Ascending aorta (tissue), 2 donors: ENCODE data around the gene MFSD2A. TPM values are rescaled to one million over a fixed set of nuclear protein-coding genes. Genes with fewer than 3 reads are reported as not detected.

Experiments
- DNase-seq, 2 donors: peaks; one replicate each; pipeline ENCODE4 v3.0.0-alpha.2; 2019; ENCODE audit warnings: low spot score in 2 of 2
- H3K27ac ChIP-seq, 2 donors: fragments of 200-600 bp; sonication (generic); one replicate each; pipeline ENCODE4 v1.5.1; 2016 to 2017; ENCODE audit warnings: mild to moderate bottlenecking in 1 of 2
- H3K27me3 ChIP-seq: fragments of 200-600 bp; sonication (generic); one replicate; pipeline ENCODE4 v1.5.1; 2017
- H3K36me3 ChIP-seq, 2 donors: fragments of 200-600 bp; sonication (generic); one replicate each; pipeline ENCODE4 v1.5.1; 2016
- H3K4me1 ChIP-seq, 2 donors: fragments of 200-600 bp; sonication (generic); one replicate each; pipeline ENCODE4 v1.5.1; 2016 to 2017; ENCODE audit warnings: mild to moderate bottlenecking in 1 of 2
- H3K4me3 ChIP-seq, 2 donors: fragments of 200-600 bp; sonication (generic); one replicate each; pipeline ENCODE4 v1.5.1; 2016 to 2017; ENCODE audit warnings: mild to moderate bottlenecking in 1 of 2
- H3K9me3 ChIP-seq, 2 donors: fragments of 200-600 bp; sonication (generic); one replicate each; pipeline ENCODE4 v1.5.1; 2016
- CTCF ChIP-seq, 3 experiments: fragments of 200-600 bp in 2 of 3; fragments of 450-650 bp in 1 of 3; sonication (generic) in 2 of 3; IDR thresholded peaks; one replicate each; pipeline ENCODE4 v1.5.1; 2016 to 2019; ENCODE audit warnings: antibody characterized with exemption in 3 of 3, mild to moderate bottlenecking in 1 of 3, moderate library complexity in 1 of 3
- intact Hi-C: fragments of 100-400 bp; cut with DNase I; formaldehyde crosslinking; loops from one replicate; pipeline ENCODE4 v1.15.1; 2023
- total RNA-seq: library from RNA; depleted of rRNA; stranded (reverse); fragments of >200 nt; gene quantifications from one replicate; pipeline ENCODE4 v1.1.0, GENCODE V29; 2016

Gene MFSD2A
- total RNA-seq, 1 donor from 2014 or later, result 0.32 TPM

GRCh38 chr1:39973503-39974135 lies 18.7 kb downstream of the MFSD2A start:
- peak; percentile 89 to 95 (median 90) for TF ChIP-seq CTCF (IDR thresholded peaks at IDR 0.05)
- Histone ChIP-seq H3K4me1 (no peaks in the 10 kb centered on the region), H3K27ac (no peak overlapping the region), H3K9me3 (no peaks in the 10 kb centered on the region), H3K4me3 (no peak overlapping the region), H3K27me3 (no peaks in the 10 kb centered on the region), H3K36me3 (no peaks in the 10 kb centered on the region)
- peak in 1 of 2 donors; percentile 83 for DNase-seq
- intact Hi-C loops, result loop anchor here (1.0 to 5.0 kb wide), 2 partner anchors 46 to 157 kb away; no protein-coding TSS in a partner anchor

- no peak for TF ChIP-seq CTCF (IDR thresholded peaks at IDR 0.05)
- Histone ChIP-seq H3K4me3 (no peak overlapping the region), H3K27me3 (no peaks in the 10 kb centered on the region), H3K27ac (no peak overlapping the region), H3K9me3 (no peaks in the 10 kb centered on the region), H3K4me1 (no peaks in the 10 kb centered on the region), H3K36me3 (no peaks in the 10 kb centered on the region)
- intact Hi-C loops, result no loop called here
- DNase-seq, result no peak
These were observed 21.8 kb downstream of the MFSD2A start for GRCh38 chr1:39976732-39977131.

GRCh38 chr1:39977202-39977601 lies 22.3 kb downstream of the MFSD2A start:
- no peak overlapping the region for H3K27ac ChIP-seq
- H3K4me3 ChIP-seq, result no peak overlapping the region
- H3K4me1 ChIP-seq, result no peaks in the 10 kb centered on the region
- H3K9me3 ChIP-seq, result no peaks in the 10 kb centered on the region
- H3K27me3 ChIP-seq, result no peaks in the 10 kb centered on the region
- no peak for DNase-seq
- intact Hi-C loops, result no loop called here
- TF ChIP-seq CTCF (IDR thresholded peaks at IDR 0.05), result no peak
- no peaks in the 10 kb centered on the region for H3K36me3 ChIP-seq

GRCh38 chr1:39979654-39980053 lies 24.7 kb downstream of the MFSD2A start:
- Histone ChIP-seq H3K27me3 (no peaks in the 10 kb centered on the region), H3K27ac (no peak overlapping the region), H3K36me3 (no peaks in the 10 kb centered on the region), H3K4me3 (no peak overlapping the region), H3K9me3 (no peaks in the 10 kb centered on the region), H3K4me1 (no peaks in the 10 kb centered on the region)
- DNase-seq, result no peak
- TF ChIP-seq CTCF (IDR thresholded peaks at IDR 0.05), result no peak
- intact Hi-C loops, result no loop called here

- DNase-seq, result no peak
- no peak overlapping the region for H3K27ac ChIP-seq
- no peaks in the 10 kb centered on the region for H3K36me3 ChIP-seq
- intact Hi-C loops, result no loop called here
- no peaks in the 10 kb centered on the region for H3K9me3 ChIP-seq
- H3K4me3 ChIP-seq, result no peak overlapping the region
- H3K27me3 ChIP-seq, result no peaks in the 10 kb centered on the region
- TF ChIP-seq CTCF (IDR thresholded peaks at IDR 0.05), result no peak
- no peaks in the 10 kb centered on the region for H3K4me1 ChIP-seq
These were observed 25.8 kb downstream of the MFSD2A start for GRCh38 chr1:39980555-39981313.
